ENCODE results near the gene STPG4. TPM values are rescaled to one million over a fixed set of nuclear protein-coding genes. Genes with fewer than 3 reads are reported as not detected.
"Not testable (repeated sequence)": the region's sequence is repeated elsewhere in the genome, so short reads cannot be mapped to it uniquely, and the experiment has no call there.

STPG4 gene
- total and polyA plus RNA-seq, 12 donors, result 0.06 to 0.45 (median 0.44) TPM; not detected in 9

GRCh38 chr2:47129191-47129706 is 25.9 kb downstream of the STPG4 start:
- WGBS, 2 donors, result 70% methylated on average over 8 of the region's 8 CpGs
- Histone ChIP-seq H3K4me1 (no peaks in the 10 kb centered on the region), H3K9me3 (peaks cover 0 to 20% (median 2%) of the 10 kb centered on the region in 11 donors), H3K36me3 (no peaks in the 10 kb centered on the region), H3K4me3 (no peak overlapping the region), H3K27ac (no peak overlapping the region), H3K27me3 (no peaks in the 10 kb centered on the region)
- intact Hi-C loops (cut with DNase I), result no loop called here
- ATAC-seq (peak in 6 of 8 donors; percentile 39 to 88 (median 62)), DNase-seq (no peak)
- TF ChIP-seq CTCF (IDR thresholded peaks at IDR 0.05), result no peak

DNA sequence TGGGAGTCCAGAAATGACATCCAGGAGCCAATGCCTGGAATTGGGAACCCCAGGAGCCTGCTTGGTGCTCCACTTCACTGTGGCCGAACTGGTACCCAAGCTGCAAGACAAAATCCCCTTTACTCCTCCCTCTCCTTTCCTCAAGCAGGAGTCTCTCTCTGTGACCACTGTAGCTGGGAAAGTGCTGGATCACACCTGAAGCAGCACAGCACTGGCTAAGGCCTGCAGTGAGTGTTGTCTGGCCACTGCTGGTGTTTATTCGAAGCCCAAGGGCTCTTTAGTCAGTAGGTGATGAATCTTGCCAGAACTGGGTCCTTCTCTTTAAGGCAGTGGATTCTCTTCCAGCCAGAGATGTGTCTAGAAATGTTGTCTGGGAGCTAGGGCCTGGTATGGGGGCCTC is 26.4 kb downstream of the STPG4 start:
- H3K4me1 ChIP-seq, result no peaks in the 10 kb centered on the region
- no peak overlapping the region for H3K4me3 ChIP-seq
- peaks cover 0 to 16% (median 2%) of the 10 kb centered on the region in 11 donors for H3K9me3 ChIP-seq
- intact Hi-C loops (cut with DNase I), result no loop called here
- no peak for ATAC-seq
- 91 to 98% methylated on average over 2 of the region's 2 CpGs for WGBS, 2 donors
- H3K27ac ChIP-seq, result no peak overlapping the region
- H3K27me3 ChIP-seq, result no peaks in the 10 kb centered on the region
- H3K36me3 ChIP-seq, result no peaks in the 10 kb centered on the region
- TF ChIP-seq CTCF (IDR thresholded peaks at IDR 0.05), result no peak
- DNase-seq, result no peak

DNA sequence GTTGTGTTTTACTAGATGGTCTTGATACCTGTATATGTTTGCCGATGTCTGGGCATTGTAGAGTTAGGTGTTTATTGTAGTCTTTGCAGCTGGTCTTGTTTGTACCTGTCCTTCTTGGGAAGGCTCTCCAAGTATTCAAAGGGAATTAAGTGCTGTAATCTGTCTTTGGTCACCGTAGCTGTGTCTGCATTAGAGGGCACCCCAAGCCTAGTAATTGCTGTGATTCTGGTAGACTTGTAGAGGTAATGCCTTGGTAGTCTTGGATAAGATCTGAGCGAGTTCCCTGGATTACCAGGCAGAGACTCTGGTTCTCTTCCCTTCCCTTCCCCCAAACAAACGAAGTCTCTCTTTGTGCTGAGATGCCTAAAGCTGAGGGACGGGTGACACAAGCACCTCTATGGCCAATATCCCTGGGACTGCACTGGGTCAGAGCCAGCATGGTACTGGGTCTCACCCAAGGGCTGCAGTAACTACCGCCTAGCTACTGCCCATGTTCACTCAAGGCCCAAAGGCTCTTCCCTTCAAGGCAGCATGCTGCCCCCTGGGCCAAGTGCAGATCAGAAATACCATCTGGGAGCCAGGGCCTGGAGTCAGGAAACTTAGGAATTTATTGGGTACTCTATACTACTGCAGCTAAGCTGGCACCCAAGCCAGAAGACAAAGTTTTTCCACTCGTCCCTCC is 27.1 kb downstream of the STPG4 start:
- Histone ChIP-seq H3K4me3 (no peak overlapping the region), H3K27ac (no peak overlapping the region), H3K9me3 (peaks cover 0 to 16% (median 2%) of the 10 kb centered on the region in 11 donors), H3K4me1 (no peaks in the 10 kb centered on the region), H3K36me3 (no peaks in the 10 kb centered on the region), H3K27me3 (no peaks in the 10 kb centered on the region)
- intact Hi-C loops (cut with DNase I), result no loop called here
- TF ChIP-seq CTCF (IDR thresholded peaks at IDR 0.05), result no peak
- whole genome bisulfite sequencing, 2 donors, result 83 to 84% methylated on average over 7 of the region's 7 CpGs
- ATAC-seq (no peak), DNase-seq (no peak)

GRCh38 chr2:47126783-47127182 is 28.3 kb downstream of the STPG4 start:
- intact Hi-C loops (cut with DNase I), result no loop called here
- no peak for TF ChIP-seq CTCF (IDR thresholded peaks at IDR 0.05)
- H3K27ac ChIP-seq, result no peak overlapping the region
- H3K36me3 ChIP-seq, result no peaks in the 10 kb centered on the region
- 94 to 97% methylated on average over 3 of the region's 3 CpGs for WGBS, 2 donors
- peaks cover 0 to 18% (median 2%) of the 10 kb centered on the region in 11 donors for H3K9me3 ChIP-seq
- no peak for ATAC-seq
- no peaks in the 10 kb centered on the region for H3K27me3 ChIP-seq
- H3K4me1 ChIP-seq, result no peaks in the 10 kb centered on the region
- no peak for DNase-seq
- H3K4me3 ChIP-seq, result no peak overlapping the region

- H3K27ac ChIP-seq; intact Hi-C loops (cut with DNase I); H3K27me3 ChIP-seq; H3K4me1 ChIP-seq; H3K4me3 ChIP-seq; H3K36me3 ChIP-seq; DNase-seq; ATAC-seq: not testable (repeated sequence)
- 94 to 96% methylated on average over 4 of the region's 4 CpGs for WGBS, 2 donors
- peaks cover 0 to 22% (median 2%) of the 10 kb centered on the region in 11 donors for H3K9me3 ChIP-seq
Measured at GRCh38 chr2:47124740-47125139, 30.4 kb downstream of the STPG4 start.

DNA sequence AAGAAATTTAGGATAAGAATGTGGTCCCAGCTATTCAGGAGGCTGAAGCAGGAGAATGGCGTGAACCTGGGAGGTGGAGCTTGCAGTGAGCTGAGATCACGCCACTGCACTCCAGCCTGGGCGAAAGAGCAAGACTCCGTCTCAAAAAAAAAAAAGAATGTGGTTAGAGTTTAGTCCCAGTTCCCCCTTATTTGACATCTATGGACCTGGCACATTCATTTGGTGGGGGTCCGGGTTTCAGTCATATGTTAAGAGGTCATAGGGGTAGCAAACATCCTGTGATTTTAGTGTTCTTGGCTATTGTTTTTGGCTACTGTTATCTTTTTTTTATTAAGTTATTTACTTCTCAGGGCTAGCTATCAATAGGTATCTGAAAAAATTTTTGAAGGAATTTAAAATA is 34.7 kb downstream of the STPG4 start:
- H3K36me3 ChIP-seq; intact Hi-C loops (cut with DNase I); ATAC-seq; H3K27ac ChIP-seq; H3K27me3 ChIP-seq; H3K4me3 ChIP-seq; DNase-seq; H3K9me3 ChIP-seq: not testable (repeated sequence)
- 89 to 93% methylated on average over 5 of the region's 5 CpGs for WGBS, 2 donors
- H3K4me1 ChIP-seq, result peaks cover 0 to 11% (median 0%) of the 10 kb centered on the region in 9 donors

Data from heart right ventricle (tissue), 16 donors.